Mesothelial cell of epicardium (in vitro differentiated cells): ENCODE measurements around the gene ZNF519. TPM values are rescaled to one million over a fixed set of nuclear protein-coding genes. Genes with fewer than 3 reads are reported as not detected.
"Not testable (repeated sequence)": the region's sequence is repeated elsewhere in the genome, so short reads cannot be mapped to it uniquely, and the experiment has no call there.

Experiments used
- DNase-seq, 2 experiments: peaks; one replicate each; pipeline ENCODE4 v3.0.0; 2021; ENCODE audit warnings: low spot score in 2 of 2; ENCODE audit not compliant: unreplicated experiment in 2 of 2
- H3K27ac Mint-ChIP-seq: 2 replicates; pipeline ENCODE4 v1.8.0; 2021; ENCODE audit warnings: mixed read lengths
- H3K27me3 Mint-ChIP-seq: 2 replicates; pipeline ENCODE4 v1.8.0; 2021; ENCODE audit warnings: low read depth, mixed read lengths
- H3K36me3 Mint-ChIP-seq: 2 replicates; pipeline ENCODE4 v1.8.0; 2021; ENCODE audit warnings: mixed read lengths
- H3K4me1 Mint-ChIP-seq: 2 replicates; pipeline ENCODE4 v1.8.0; 2021; ENCODE audit warnings: mixed read lengths
- H3K4me3 Mint-ChIP-seq: 2 replicates; pipeline ENCODE4 v1.8.0; 2021; ENCODE audit warnings: mild to moderate bottlenecking, moderate library complexity, mixed read lengths
- H3K9me3 Mint-ChIP-seq: 2 replicates; pipeline ENCODE4 v1.8.0; 2021; ENCODE audit warnings: mixed read lengths
- CTCF ChIP-seq: fragments of 200-600 bp; sonication (generic); IDR thresholded peaks from one replicate; pipeline ENCODE4 v1.5.0; 2021; ENCODE audit warnings: antibody characterized with exemption; ENCODE audit not compliant: unreplicated experiment
- total RNA-seq: library from RNA; stranded (reverse); gene quantifications from 3 replicates; pipeline ENCODE4 v1.2.1, GENCODE V29; 2021

ZNF519 gene
- 19.6 to 24.0 TPM (median 22.4 TPM) in 3 replicates for total RNA-seq

- H3K4me1 Mint-ChIP-seq, H3K9me3 Mint-ChIP-seq, H3K36me3 Mint-ChIP-seq, H3K27me3 Mint-ChIP-seq: not testable (repeated sequence)
- H3K27ac Mint-ChIP-seq = peak within 1 kb of the TSS; percentile 97
- peak; percentile 70 to 86 for DNase-seq
- H3K4me3 Mint-ChIP-seq = peak within 1 kb of the TSS; percentile 95
These were observed at the start of gene ZNF519 for GRCh38 chr18:14132271-14132700. TSS of gene ZNF519 (minus strand) at chr18:14132435. CDS start at chr18:14132277, 158 bp downstream.

- Mint-ChIP-seq H3K4me1 (no peaks in the 10 kb centered on the region), H3K36me3 (peaks cover 3% of the 10 kb centered on the region), H3K4me3 (no peak overlapping the region), H3K9me3 (peaks cover 31% of the 10 kb centered on the region), H3K27me3 (no peaks in the 10 kb centered on the region), H3K27ac (no peak overlapping the region)
- DNase-seq = no peak
- TF ChIP-seq CTCF = no peak
These were observed 47.1 kb upstream of the ZNF519 start for GRCh38 chr18:14179306-14179705.

- peaks cover 29% of the 10 kb centered on the region for H3K9me3 Mint-ChIP-seq
- H3K36me3 Mint-ChIP-seq, H3K4me1 Mint-ChIP-seq, DNase-seq, H3K27ac Mint-ChIP-seq, H3K4me3 Mint-ChIP-seq, H3K27me3 Mint-ChIP-seq: not testable (repeated sequence)
These were observed 46.3 kb upstream of the ZNF519 start for GRCh38 chr18:14178321-14179196.

GRCh38 chr18:14177540-14178320 is 45.5 kb upstream of the ZNF519 start:
- H3K27ac Mint-ChIP-seq, H3K36me3 Mint-ChIP-seq, H3K4me3 Mint-ChIP-seq, H3K4me1 Mint-ChIP-seq, DNase-seq, H3K27me3 Mint-ChIP-seq: not testable (repeated sequence)
- H3K9me3 Mint-ChIP-seq = peaks cover 26% of the 10 kb centered on the region

GRCh38 chr18:14175404-14175803 is 43.2 kb upstream of the ZNF519 start:
- H3K9me3 Mint-ChIP-seq = peaks cover 21% of the 10 kb centered on the region
- H3K27me3 Mint-ChIP-seq, H3K4me3 Mint-ChIP-seq, H3K27ac Mint-ChIP-seq, DNase-seq, H3K4me1 Mint-ChIP-seq, H3K36me3 Mint-ChIP-seq: not testable (repeated sequence)

- H3K27me3 Mint-ChIP-seq = no peaks in the 10 kb centered on the region
- peaks cover 19% of the 10 kb centered on the region for H3K9me3 Mint-ChIP-seq
These were observed 42.5 kb upstream of the ZNF519 start for GRCh38 chr18:14174706-14175085.

GRCh38 chr18:14174002-14174705 is 41.9 kb upstream of the ZNF519 start:
- peaks cover 21% of the 10 kb centered on the region for H3K9me3 Mint-ChIP-seq
- not testable (repeated sequence) for H3K36me3 Mint-ChIP-seq, H3K4me3 Mint-ChIP-seq, H3K27me3 Mint-ChIP-seq, DNase-seq, H3K27ac Mint-ChIP-seq, H3K4me1 Mint-ChIP-seq

More at GRCh38 chr18:14174706-14175085, 42.5 kb upstream of the ZNF519 start:
- no peak overlapping the region for H3K27ac Mint-ChIP-seq
- TF ChIP-seq CTCF = no peak
- H3K36me3 Mint-ChIP-seq = peaks cover 3% of the 10 kb centered on the region
- no peak for DNase-seq
- H3K4me1 Mint-ChIP-seq = no peaks in the 10 kb centered on the region
- H3K4me3 Mint-ChIP-seq = no peak overlapping the region

GRCh38 chr18:14173116-14173951 is 41.1 kb upstream of the ZNF519 start:
- H3K4me1 Mint-ChIP-seq, DNase-seq, H3K36me3 Mint-ChIP-seq, H3K27ac Mint-ChIP-seq, H3K27me3 Mint-ChIP-seq, H3K4me3 Mint-ChIP-seq: not testable (repeated sequence)
- H3K9me3 Mint-ChIP-seq = peaks cover 22% of the 10 kb centered on the region

- not testable (repeated sequence) for H3K4me1 Mint-ChIP-seq, H3K4me3 Mint-ChIP-seq, H3K27ac Mint-ChIP-seq, DNase-seq, H3K27me3 Mint-ChIP-seq, H3K36me3 Mint-ChIP-seq
- H3K9me3 Mint-ChIP-seq = peaks cover 30% of the 10 kb centered on the region
These were observed 40.2 kb upstream of the ZNF519 start for GRCh38 chr18:14172142-14173115.
